Suppressor macrophage treated with lipopolysaccharide for 4 hours (primary cell): Measurements from ENCODE around the gene ZNF775.
A peak's percentile ranks its signal among the peaks of the same experiment; 100 is the strongest.

Experiments
- DNase-seq: peaks from one replicate; pipeline ENCODE4 v3.0.0-alpha.2; 2020

Gene ZNF775

DNA sequence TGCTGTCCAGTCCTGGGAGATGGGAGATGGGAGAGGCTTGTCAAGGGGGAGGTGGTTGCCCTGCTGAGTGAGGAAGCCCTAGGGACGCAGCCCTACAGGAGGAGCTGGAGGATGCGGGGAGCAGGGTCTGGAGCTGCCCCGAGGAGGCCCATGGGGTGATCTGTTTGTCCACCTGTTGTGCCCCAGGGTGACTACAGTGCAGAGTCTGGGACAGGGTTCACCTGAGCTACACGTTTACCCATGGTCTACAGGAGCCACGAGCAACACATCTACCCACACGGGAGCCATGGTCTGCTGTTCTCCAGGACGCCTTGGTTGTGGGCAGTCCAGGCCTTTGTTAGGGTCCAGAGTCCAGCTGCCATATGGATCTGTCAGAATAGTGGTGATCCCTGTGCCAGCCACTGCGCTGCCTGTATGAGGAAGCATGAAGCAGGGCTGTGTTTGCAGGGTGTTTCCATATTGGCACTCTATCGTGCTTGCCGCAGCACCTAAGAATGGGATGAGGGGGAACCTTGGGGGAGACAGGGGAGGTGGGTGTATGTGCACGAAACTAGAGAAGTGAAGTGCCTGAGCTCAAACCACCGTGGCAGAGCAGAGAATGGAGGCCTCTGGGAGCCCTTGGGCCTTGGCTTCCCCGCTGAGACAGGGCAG is 23.7 kb downstream of the ZNF775 start:
- no peak for DNase-seq

DNA sequence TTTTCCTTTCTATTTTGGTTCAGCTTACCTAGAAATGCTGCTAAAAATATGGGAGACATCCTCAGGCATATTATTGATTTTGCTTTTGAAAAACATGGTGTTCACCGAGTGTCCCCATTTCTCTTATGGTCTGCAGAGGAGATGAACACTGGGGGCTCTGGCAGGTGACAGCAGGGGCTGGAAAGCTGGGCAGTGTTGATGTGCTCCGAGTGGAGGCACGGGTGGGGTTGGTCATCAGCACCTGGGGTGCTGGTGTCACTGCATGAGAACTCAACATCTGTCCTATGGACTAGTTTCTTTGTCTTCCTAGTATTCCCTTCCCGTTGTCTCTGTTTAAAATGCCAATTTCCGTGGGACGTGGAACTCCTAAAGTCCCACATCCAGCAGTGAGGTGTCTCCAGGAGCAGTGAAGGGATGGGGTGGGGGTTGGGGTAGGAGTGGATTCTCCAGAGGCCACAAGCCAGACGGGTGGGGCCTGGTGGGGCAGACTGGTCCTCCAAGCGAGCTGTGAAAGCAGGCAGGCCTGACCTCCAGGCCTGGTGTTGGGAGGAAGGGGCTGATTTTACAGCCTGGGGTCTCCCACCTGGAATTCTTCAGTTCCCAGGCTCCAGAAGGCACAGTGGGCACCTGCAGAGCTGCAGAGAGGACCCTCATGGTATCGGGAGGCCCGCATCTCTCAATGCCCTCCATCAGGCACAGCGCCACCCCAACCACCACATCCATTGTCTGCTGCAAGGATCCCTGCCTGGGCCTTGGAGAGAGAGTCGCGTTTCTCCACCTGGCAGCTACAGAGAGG is 24.4 kb downstream of the ZNF775 start:
- no peak for DNase-seq

DNA sequence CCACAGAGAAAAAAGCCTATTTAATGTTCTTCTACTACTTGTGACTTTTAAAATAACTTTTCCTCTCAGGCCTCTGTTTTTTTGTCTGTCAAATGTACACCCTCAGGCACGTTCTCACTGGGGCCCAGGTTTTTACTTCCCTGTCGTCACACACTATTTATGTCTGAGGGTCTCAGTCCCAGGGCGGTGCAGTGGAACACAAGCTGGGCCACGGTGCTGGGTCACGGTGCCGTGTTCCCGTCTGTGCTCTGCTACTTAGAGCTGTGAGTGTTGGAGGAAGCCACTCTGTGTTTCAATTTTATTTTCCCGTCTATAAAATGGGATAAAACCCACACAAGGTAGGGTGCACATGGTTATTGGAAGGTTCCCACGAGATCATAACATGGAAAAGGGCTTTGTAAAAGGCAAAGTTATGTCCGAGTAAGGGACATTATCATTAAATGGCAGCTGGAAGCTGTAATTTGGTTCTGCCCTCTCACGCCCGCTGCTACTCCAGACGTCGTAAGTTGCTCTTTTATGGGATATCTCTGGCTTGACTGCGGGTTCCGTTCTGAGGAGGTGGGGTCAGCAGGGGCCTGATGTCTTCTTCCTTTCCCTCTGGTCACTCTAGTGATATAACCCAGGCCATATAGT is 25.2 kb downstream of the ZNF775 start:
- DNase-seq = peak; percentile 16

DNA sequence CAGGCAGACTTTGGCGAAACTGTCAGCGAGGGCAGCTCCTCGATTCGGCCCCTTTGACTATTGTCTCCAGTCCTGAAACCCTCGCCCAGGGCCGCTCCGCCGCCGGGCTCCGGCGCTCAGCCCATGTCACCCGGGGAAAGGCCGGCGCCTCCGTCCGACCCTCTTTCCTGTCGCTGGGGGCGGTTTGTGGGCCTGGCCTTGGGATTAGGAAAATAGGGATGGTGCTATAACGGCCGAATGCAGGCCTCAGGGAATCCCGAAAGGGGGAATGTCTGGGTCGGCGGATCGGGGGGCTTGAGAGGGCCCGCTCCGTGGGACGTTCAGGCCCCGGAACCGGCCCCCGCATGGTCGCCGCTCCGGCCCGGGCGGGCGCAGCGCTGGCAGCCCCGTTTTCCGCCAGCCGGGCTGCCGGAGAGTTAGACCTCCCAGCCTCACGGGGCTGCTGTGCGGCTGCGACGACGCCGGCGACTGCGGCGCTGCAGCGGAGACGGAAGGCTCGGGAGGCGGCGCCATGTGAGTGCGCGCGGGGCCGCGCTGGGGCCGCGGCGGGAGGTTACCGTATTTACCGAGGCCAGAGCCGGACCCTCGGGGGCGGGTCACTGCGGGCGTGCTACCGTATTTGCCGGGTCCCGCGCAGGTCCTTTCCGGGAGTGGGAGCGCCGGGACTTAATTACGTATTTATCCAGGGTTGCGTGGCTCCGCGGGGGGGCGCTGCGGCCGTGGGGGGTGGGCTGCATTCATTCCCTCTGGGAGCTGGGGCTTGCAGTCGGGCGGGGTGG is 25.9 kb downstream of the ZNF775 start:
- peak; percentile 85 for DNase-seq

DNA sequence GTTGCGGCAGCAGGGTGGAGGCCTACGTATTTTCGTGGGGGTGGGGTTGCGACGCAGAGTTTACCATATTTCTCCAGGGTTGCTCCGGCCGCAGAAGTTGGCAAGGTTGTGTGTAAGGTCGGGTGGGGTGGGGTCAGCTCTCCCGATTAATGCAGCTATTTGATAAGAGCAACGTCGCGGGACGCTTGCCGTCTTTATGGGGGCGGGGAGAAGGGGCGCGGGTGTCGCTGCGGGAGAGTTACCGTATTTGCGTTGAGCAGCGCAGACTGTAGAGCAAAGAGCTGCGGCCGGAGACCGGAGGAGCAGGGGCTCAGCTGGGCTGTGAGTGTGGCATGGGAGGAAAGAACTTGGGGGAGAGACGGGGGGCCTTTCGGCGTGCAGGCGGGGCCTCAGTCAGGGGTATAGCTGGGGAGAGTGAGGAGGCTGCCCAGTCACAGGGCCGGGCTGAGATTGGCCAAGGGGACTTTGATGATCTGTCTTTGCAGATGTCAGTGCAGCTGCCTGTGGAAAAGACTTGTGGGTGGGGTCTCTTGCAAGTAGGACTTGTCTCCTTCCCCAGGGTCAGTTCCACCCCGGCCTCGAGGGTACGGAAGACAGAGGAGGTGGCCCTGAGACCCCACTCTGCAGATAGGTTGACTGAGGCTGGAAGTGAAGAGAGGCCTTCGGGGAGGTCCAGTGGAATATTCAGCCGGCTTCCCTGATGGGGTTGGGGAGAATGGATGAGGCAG is 26.6 kb downstream of the ZNF775 start:
- DNase-seq = peak; percentile 16

DNA sequence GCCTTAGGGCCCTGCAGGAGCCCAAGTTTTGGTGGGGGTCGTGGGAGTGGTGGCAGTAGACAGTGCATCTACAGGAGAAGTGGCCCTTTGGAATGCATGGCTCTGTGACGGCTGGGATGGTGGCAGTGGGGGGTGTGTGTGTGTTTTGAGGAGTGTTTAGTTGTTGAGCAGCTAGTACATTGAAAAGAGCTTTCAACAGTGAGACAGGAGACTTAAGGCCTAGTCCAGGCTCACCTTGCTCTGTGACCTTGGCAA is 27.1 kb downstream of the ZNF775 start:
- no peak for DNase-seq

DNA sequence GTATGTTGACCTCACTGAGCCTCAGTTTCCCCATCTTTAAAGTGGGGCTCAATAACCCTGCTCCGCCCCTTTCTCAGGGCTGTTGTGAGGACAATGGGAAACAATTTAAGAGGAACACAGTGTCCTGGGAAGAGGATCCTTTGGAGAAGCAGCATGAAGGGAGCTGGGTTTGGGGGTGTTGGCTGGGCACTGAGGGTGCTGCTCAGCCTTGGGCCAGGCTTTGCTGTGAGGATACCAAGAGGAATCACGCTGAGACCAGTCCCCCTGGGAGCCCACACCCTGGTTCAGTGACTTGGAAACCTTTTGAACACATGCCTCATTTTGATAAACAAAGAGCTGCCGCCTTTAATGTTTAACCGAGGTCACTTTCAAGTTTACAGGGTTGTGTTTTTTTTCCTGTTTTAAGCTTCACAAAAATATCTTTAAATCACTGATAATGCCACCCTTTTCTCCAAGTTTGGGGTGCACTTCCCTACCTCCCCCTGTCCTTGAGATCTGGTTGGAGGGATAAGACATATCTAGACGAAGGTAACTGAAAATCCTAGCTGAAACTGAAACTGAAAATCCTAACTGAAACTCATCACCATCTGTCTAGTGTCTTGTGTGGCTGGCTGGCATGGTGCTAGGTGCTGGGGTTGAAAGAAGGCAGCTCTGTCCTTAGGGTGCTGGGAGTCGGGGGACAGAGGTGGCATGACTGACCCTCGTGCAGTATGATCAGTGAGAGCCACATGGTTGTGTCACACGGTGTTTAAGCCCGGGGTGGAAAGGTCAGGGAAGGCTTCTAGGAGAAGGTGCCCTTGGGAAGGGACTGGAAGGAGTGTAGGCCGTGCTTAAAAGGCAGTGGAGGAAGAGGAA is 27.7 kb downstream of the ZNF775 start:
- DNase-seq = peak; percentile 44

DNA sequence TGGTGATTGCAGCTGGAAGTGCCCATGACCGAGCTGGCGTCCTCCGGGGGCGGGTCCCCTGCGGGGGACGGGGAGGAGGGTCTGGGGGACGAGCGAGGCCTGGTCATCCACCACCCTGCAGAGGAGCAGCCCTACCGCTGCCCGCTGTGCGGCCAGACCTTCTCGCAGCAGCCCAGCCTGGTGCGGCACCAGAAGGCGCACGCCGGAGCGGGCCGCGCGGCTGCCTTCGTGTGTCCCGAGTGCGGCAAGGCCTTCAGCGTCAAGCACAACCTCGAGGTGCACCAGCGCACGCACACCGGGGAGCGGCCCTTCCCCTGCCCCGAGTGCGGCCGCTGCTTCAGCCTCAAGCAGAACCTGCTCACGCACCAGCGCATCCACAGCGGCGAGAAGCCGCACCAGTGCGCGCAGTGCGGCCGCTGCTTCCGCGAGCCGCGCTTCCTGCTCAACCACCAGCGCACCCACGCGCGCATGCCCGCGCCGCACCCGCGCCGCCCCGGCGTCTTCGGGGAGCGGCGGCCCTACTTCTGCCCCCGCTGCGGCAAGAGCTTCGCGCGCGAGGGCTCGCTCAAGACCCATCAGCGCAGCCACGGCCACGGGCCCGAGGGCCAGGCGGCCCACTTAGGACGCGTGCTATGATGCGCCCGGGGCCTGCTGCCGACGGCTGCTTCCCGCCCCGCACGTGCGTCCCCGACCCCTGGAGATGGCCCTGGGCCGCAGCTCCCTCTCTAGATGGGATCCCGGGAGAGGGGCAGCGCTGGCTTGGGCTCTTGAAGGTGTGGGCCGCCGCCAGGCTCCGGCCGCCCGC is 28.7 kb downstream of the ZNF775 start:
- DNase-seq = no peak

DNA sequence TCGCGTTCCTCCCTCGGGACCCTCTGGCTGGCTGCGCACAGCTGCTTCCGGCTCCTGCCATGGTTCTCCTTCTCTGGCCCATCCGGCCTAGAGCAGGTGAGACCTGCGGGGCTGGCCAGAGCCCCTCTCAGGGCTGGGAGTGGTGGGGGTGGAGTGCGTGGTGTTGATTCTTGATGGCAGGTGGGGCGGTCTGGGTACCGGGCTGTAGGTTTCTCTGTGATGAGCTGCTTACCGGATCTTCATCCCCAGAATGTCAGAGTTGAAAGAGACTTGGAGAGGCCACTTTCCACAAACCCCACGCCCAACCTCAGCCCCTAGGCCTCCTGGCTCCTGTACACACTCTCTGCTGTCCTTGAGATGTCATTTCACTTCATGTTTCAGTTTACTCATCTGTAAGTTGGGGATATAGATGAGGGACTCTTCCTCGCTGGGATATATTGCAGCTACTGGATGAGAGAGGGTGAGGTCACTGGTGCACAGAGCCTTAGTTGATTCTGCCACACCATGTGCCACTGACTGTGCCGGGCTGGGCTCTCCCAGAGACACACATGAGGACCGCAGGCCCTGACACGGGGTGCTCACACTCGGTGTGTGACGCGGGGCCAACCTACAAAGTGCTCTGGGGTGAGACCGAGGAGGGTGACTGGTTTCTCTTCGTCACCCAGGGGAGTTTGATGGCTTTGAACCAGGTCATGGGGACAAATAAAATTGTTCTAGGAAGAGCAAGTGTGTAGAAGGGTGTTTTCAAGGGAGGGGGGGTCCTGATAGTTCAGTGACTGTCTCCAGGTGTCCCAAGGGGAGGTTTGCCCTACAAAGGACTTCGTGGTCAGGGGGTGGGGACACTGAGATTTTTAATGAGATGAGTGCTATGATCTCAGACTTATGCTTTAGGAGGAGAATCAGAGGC is 29.5 kb downstream of the ZNF775 start:
- DNase-seq = no peak

DNA sequence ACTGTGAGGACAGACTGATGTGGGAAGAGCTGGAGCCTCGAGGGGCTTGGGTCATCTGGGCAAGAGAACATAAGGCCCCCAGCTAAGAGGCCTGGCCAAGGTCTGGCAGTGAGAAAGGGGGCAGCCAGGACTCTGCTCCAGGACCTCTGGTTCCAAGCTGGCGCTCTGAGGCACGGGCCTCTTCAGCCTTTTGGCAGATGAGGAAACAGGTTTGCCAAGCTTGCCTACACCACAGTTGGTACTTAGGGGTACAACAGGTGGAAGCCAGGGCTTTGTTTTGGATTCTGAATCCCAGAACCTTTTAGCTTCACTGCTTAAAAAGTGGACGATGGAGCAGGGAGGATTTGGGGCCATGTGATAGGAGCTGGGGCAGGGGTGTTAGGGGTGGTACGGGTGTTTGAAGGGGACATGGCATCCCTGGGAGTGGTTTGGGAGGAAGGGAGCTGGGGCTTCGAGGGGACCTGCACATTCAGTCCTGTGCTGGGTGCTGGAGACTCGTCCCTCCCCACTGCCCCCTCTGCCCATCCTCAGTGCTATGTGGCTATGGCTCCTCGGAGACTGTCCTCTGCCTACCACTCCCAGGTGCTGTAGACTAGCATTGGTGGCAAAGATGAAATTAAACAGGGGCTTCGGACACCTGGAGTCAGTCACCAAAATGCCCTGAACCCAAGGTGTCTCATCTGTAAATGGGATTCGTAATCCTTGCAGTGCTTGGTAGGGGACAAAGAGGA is 30.3 kb downstream of the ZNF775 start:
- DNase-seq = no peak

DNA sequence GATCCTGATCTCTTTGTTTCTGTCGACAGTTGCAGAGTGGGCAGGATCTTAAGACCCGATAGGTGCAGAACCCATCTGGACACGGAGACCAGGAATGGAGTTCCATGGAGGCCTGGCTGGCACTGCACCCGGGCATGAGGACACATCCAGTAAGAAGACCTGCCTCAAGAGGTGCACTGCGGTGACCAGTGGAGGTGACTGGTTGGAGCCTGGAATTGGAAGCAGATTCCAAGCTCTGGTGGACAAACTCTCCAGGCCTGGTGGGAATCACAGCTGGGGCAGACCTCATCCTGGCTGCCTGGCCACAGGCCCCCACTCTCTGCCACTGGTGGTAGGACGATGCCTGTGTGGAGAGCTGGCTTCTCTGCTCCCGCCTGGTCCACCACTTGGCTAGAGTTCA is 31.0 kb downstream of the ZNF775 start:
- DNase-seq = no peak

DNA sequence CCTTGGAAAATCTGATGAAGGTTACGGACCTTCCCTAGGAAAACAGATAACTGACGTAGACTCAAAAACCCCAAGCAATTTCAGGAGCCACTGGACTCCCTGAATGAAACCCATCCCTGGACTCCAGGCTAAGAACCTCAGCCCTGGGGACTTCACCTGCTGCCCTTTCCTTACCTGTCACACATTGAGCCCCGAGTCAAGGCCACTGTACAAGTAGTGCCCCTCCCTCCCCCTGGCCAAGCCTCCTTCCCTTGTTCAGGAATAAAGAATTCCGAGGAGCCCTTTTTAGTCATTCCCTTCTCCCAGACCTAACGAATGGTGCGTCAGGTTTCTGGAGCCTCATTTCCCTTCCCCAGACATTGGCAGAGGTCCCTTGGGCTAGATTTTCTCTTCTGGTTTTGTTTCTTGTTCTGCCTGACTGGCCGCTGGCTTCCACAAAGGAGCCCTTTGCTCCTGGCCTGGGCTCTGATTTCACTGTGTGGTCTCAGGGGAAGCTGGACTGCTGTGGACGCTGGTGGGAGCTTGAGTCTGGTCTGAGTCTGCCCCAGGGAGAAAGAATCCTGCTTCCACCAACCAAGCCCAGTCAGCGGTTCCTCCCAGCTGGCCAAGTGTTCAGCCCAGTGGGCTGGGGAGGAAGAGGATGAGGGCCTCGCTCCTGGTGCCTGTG is 31.7 kb downstream of the ZNF775 start:
- DNase-seq = no peak

DNA sequence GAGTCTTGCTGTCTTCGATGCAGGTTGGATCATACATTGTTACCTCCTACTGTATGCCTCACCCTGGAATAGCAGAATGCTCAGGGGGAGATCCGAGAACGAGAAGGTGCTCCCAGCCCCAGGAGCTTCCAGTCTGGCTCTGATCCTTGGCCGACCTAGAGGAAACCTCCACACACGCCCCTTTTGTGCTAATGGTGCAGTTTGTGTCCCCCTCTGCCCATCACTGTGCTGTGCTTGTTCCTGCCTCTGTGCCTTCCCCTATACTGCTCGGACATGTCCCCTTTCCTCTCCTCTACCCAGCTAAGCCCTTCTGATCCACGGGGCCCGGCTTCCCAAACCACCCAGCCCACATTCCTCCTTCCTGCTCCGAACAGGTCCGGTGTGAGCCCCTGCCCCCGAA is 32.5 kb downstream of the ZNF775 start:
- no peak for DNase-seq

DNA sequence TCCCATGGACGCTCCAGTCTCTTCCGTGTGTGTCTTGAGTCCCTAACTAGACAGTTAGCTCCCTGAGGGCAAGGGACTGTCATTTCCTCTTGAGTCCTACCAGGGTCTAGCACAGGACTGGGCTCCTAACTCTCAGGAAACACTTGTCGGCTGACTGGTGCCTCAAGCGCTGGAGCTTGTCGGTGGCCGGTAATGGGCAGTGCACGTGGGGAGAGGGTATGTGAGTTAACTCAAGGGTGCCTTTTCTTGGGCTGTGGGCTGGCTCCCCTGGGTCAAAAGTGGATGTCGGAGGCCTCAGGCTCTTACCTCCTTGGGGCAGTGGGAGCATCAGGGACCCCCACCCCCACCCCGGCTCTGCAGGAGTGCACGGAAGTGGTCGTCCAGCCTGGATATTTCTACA is 32.9 kb downstream of the ZNF775 start:
- DNase-seq = no peak

DNA sequence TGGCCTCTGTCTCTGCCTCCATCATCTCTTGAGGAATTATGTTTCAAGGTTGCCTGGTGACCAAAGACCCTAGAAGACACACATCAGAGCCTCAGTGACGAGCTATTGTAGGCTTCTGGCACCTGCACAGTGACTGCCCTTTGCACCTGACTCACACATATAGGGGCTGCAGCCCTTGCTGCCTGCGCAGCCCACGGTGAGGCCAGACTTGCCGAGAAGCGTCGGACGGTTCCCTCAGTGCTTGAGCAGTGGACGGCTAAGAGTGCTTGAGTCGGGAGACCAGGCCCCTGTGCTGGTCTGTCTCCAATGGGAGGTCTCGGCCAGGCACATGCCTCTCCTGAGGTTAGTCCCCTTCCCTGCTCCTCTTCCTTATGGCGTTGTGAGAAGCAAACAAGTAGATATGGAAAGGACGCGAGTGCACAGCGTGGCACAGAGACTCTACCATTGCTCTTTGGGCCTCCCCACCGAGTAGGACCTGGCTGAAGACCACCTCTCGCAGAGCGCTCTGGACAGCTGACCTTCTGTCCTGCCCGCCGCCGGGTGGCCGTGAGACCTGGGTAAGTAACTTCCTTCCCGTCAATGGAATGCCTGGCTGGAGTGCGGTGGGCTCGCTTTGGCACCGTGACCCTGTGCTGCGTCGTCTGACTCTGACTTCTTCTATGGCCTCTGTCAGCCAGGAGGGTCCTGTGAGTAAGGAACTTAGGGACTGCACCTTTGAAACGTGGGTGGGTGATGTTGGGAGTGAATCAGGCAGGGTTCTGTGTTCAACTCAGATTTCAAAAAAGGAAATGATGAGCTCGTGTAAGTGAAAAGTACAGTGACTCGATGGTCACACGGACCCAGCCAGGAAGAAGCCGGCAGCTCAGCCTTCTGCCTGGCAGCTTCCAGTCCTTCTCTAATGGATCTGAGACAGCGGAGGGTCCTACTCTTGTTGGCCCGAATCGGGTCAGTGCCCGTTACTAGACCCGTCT is 33.7 kb downstream of the ZNF775 start:
- peak; percentile 37 for DNase-seq

DNA sequence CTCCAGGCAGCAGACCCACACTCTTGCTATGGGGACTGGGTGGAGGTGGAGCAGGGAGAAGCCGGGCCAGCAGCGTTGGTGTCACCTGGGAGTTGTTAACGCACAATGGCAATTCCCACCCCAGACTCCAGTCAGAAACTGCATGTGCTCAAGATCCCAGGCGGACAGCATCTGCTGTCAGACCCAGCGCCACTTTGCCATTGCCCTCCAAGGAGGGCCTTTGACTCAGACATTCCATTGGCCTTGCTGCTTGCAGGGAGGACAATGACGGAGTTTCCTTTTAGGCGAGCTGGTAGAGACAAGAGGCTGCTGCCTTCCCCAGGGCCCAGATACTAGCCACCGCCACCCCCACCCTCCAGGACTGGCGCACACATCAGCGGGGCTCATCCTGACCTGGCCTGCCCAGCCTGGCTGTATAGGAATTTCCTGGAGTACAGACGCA is 34.5 kb downstream of the ZNF775 start:
- no peak for DNase-seq
